B cell (primary cell): Measurements from ENCODE around the gene POMP. TPM values are rescaled to one million over a fixed set of nuclear protein-coding genes. Genes with fewer than 3 reads are reported as not detected.

Experiments used
- ATAC-seq: fragments of 200-7000 bp; cut with Tn5 transposase; one replicate; pipeline ENCODE4 v1.10.0; 2021; ENCODE audit warnings: low read depth, mild to moderate bottlenecking, moderate number of reproducible peaks, moderate library complexity
- CTCF ChIA-PET: fragments of 350-600 bp; sonication (Branson Sonifier 250); formaldehyde crosslinking; loops from one replicate; lab custom pipeline; 2021; ENCODE audit warnings: antibody characterized with exemption, inconsistent platforms; lab: Charles Lee
- POLR2A ChIA-PET: fragments of 350-600 bp; sonication (Branson Sonifier 250); formaldehyde crosslinking; loops from one replicate; lab custom pipeline; 2021; ENCODE audit warnings: antibody characterized with exemption; lab: Charles Lee
- DNase-seq: peaks from one replicate; pipeline ENCODE4 v3.0.0; 2013
- H2AFZ ChIP-seq: 2 replicates; pipeline ENCODE4 v1.6.1; 2012; ENCODE audit warnings: mild to moderate bottlenecking, low read depth, low read length; ENCODE audit not compliant: insufficient read depth, poor library complexity, severe bottlenecking
- H3K27ac ChIP-seq, 2 donors: 1 replicate in 1 of 2; 2 replicates in 1 of 2; pipeline ENCODE4 v1.5.1; 2012 to 2013; ENCODE audit warnings: low read length in 2 of 2, mild to moderate bottlenecking in 2 of 2, moderate library complexity in 1 of 2
- H3K27me3 ChIP-seq, 4 experiments: fragments of 200-600 bp in 1 of 4; sonication (generic) in 1 of 4; replicated peaks in 1 of 4; 1 replicate in 2 of 4; 2 replicates in 2 of 4; pipeline versions ENCODE4 v1.6.1 to v1.7.0; 2013 to 2016; ENCODE audit warnings: low read length in 3 of 4, mild to moderate bottlenecking in 2 of 4, mixed read lengths in 1 of 4, moderate library complexity in 1 of 4; ENCODE audit not compliant: insufficient read depth in 4 of 4, control insufficient read depth in 3 of 4; ENCODE audit errors: control extremely low read depth in 1 of 4
- H3K36me3 ChIP-seq, 2 experiments: replicated peaks in 1 of 2; 1 replicate in 1 of 2; 2 replicates in 1 of 2; pipeline versions ENCODE4 v1.6.1 to v1.7.1; 2013; ENCODE audit warnings: low read length in 1 of 2; ENCODE audit not compliant: insufficient read depth in 2 of 2, control insufficient read depth in 1 of 2; ENCODE audit errors: control extremely low read depth in 1 of 2, extremely low read depth in 1 of 2
- H3K4me1 ChIP-seq, 2 donors: fragments of 200-600 bp in 1 of 2; sonication (generic) in 1 of 2; 1 replicate in 1 of 2; 2 replicates in 1 of 2; pipeline versions ENCODE4 v1.5.1 to v1.6.1; 2013 to 2017; ENCODE audit warnings: low read length in 2 of 2; ENCODE audit not compliant: control insufficient read depth in 2 of 2, insufficient read depth in 2 of 2
- H3K4me2 ChIP-seq: replicated peaks from 2 replicates; pipeline ENCODE3; 2012; ENCODE audit warnings: mild to moderate bottlenecking, low read depth, low read length; ENCODE audit not compliant: poor library complexity, severe bottlenecking
- H3K4me3 ChIP-seq, 5 experiments: fragments of 200-600 bp in 1 of 5; sonication (generic) in 1 of 5; 1 replicate in 3 of 5; 2 replicates in 2 of 5; pipeline versions ENCODE4 v1.5.1 to v1.7.0; 2011 to 2016; ENCODE audit warnings: low read length in 4 of 5, mild to moderate bottlenecking in 4 of 5, low read depth in 2 of 5, control low read depth in 1 of 5, moderate library complexity in 1 of 5; ENCODE audit not compliant: insufficient read depth in 1 of 5; ENCODE audit errors: control extremely low read depth in 1 of 5, extremely low read depth in 1 of 5
- H3K79me2 ChIP-seq: fragments of 200-600 bp; sonication (generic); one replicate; pipeline ENCODE4 v1.6.0; 2016; ENCODE audit warnings: low read length; ENCODE audit not compliant: control insufficient read depth, insufficient read depth
- H3K9ac ChIP-seq: fragments of 200-600 bp; sonication (generic); 2 replicates; pipeline ENCODE4 v1.6.1; 2017; ENCODE audit warnings: mild to moderate bottlenecking, low read length, moderate library complexity
- H3K9me3 ChIP-seq, 3 donors: one replicate each; pipeline versions ENCODE4 v1.6.1 to v1.7.1; 2013; ENCODE audit warnings: low read length in 2 of 3; ENCODE audit not compliant: control insufficient read depth in 2 of 3, insufficient read depth in 1 of 3; ENCODE audit errors: control extremely low read depth in 1 of 3
- H4K20me1 ChIP-seq: 2 replicates; pipeline ENCODE4 v1.6.0; 2012; ENCODE audit warnings: mild to moderate bottlenecking, low read length; ENCODE audit not compliant: insufficient read depth, control insufficient read depth, poor library complexity, severe bottlenecking
- H3K27ac Mint-ChIP-seq: one replicate; pipeline ENCODE4 v1.8.0; 2021; ENCODE audit warnings: mixed read lengths
- H3K27me3 Mint-ChIP-seq: one replicate; pipeline ENCODE4 v1.8.0; 2021; ENCODE audit warnings: mixed read lengths
- H3K4me1 Mint-ChIP-seq: one replicate; pipeline ENCODE4 v1.8.0; 2021; ENCODE audit warnings: mixed read lengths
- H3K4me3 Mint-ChIP-seq: one replicate; pipeline ENCODE4 v1.8.0; 2021; ENCODE audit warnings: mixed read lengths
- H3K9me3 Mint-ChIP-seq: one replicate; pipeline ENCODE4 v1.8.0; 2022; ENCODE audit warnings: mixed read lengths; ENCODE audit not compliant: insufficient read depth
- EZH2 ChIP-seq: IDR thresholded peaks from 2 replicates; pipeline ENCODE4 v1.6.1; 2012; ENCODE audit warnings: borderline replicate concordance, low read depth, mild to moderate bottlenecking, moderate library complexity, low read length; ENCODE audit not compliant: insufficient read depth, poor library complexity, severe bottlenecking
- WGBS: methylation state at CpG from one replicate; pipeline ENCODE4 v1.1.5; 2013; ENCODE audit warnings: missing lambda C conversion rate; ENCODE audit not compliant: insufficient coverage; 5-methylcytosine and 5-hydroxymethylcytosine counted together
- intact Hi-C: fragments of 100-400 bp; cut with micrococcal nuclease; formaldehyde crosslinking; loops from one replicate; pipeline ENCODE4 v1.10.0; 2022
- polyA plus RNA-seq: library from polyadenylated mRNA; depleted of rRNA; stranded (reverse); fragments of >200 nt; gene quantifications from 2 replicates; pipeline ENCODE4 v1.2.3, GENCODE V29; 2012
- total RNA-seq, 2 donors: library from RNA; stranded (reverse); fragments of 120-200 nt in 1 of 2; gene quantifications; 1 replicate in 1 of 2; 2 replicates in 1 of 2; pipeline versions ENCODE4 v1.2.3 to v1.2.4, GENCODE V29; 2013 to 2022
- TF ChIP-seq, protein P1 (sequence below): fragments of 200-600 bp; IDR thresholded peaks from one replicate; pipeline ENCODE4 v1.8.0; 2022; ENCODE audit warnings: antibody characterized with exemption, mild to moderate bottlenecking

The POMP gene
- total and polyA plus RNA-seq, 2 donors (not counting 1 experiment from before 2014, with no cell fraction given) = 14.0 to 28.7 TPM

DNA sequence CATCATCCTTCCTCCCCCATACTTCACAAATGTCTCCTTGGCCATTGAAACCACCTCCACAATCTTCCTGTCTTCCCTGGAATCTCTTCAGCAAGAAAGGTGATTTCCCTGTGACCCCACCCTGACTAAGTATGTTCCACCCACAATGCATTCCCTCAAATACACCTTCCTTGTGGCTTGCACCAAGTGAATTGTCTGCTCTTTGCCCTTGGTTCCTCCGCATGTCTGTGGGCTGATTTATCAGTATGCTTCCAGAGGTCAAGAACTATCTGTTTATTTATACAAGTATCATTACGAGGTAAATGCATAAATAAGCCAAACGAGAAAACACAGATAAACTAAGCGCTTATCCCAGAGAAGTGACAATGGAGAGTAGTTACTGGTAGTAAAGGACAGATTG is 45.4 kb upstream of the POMP start:
- Histone ChIP-seq H3K4me1 (no peaks in the 10 kb centered on the region), H3K4me2 (no peak overlapping the region), H2AFZ (no peak overlapping the region), H3K27me3 (no peaks in the 10 kb centered on the region), H3K4me3 (no peak overlapping the region), H3K79me2 (no peaks in the 10 kb centered on the region), H4K20me1 (no peaks in the 10 kb centered on the region), H3K27ac (no peak overlapping the region), H3K9me3 (no peaks in the 10 kb centered on the region), H3K9ac (no peak overlapping the region), H3K36me3 (no peaks in the 10 kb centered on the region)
- Mint-ChIP-seq H3K4me1 (no peaks in the 10 kb centered on the region), H3K27me3 (peaks cover 3% of the 10 kb centered on the region), H3K4me3 (no peak overlapping the region), H3K9me3 (no peaks in the 10 kb centered on the region), H3K27ac (no peak overlapping the region)
- DNase-seq = no peak
- no peak for ATAC-seq
- POLR2A ChIA-PET = no interaction called here
- 100% methylated on average over 1 of the region's 4 CpGs for WGBS
- intact Hi-C loops = no loop called here
- TF ChIP-seq EZH2 = no peak
- TF ChIP-seq, protein P1, sequence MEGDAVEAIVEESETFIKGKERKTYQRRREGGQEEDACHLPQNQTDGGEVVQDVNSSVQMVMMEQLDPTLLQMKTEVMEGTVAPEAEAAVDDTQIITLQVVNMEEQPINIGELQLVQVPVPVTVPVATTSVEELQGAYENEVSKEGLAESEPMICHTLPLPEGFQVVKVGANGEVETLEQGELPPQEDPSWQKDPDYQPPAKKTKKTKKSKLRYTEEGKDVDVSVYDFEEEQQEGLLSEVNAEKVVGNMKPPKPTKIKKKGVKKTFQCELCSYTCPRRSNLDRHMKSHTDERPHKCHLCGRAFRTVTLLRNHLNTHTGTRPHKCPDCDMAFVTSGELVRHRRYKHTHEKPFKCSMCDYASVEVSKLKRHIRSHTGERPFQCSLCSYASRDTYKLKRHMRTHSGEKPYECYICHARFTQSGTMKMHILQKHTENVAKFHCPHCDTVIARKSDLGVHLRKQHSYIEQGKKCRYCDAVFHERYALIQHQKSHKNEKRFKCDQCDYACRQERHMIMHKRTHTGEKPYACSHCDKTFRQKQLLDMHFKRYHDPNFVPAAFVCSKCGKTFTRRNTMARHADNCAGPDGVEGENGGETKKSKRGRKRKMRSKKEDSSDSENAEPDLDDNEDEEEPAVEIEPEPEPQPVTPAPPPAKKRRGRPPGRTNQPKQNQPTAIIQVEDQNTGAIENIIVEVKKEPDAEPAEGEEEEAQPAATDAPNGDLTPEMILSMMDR = no peak
- CTCF ChIA-PET = no interaction called here

DNA sequence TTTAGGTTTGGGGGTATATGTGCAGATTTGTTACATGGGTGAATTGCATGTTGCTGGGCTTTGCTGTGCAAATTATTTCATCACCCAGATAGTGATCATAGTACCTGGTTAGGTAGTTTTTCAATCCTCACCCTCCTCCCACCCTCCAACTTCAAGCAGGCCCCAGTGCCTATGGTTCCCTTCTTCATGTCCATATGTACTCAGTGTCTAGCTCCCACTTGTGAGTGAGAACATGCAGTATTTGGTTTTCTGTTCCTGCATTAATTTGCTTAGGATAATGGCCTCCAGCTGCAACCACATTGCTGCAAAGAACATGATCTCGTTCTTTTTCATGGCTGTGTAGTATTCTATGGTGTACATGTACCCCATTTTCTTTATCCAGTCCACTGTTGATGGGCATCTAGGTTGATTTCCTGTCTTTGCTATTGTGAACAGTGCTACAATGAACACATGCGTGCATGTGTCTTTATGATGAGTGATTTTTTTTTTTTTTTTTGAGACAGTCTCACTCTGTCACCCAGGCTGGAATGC is 42.9 kb upstream of the POMP start:
- H3K9me3 ChIP-seq = no peaks in the 10 kb centered on the region
- ChIA-PET POLR2A (no interaction called here), CTCF (no interaction called here)
- no peak for TF ChIP-seq EZH2
- TF ChIP-seq, protein P1 = no peak
- no peaks in the 10 kb centered on the region for H3K4me1 ChIP-seq
- intact Hi-C loops = no loop called here
- ATAC-seq (no peak), DNase-seq (no peak)
- H3K36me3 ChIP-seq = no peaks in the 10 kb centered on the region
- no peak overlapping the region for H3K9ac ChIP-seq
- Mint-ChIP-seq H3K27ac (no peak overlapping the region), H3K9me3 (no peaks in the 10 kb centered on the region), H3K27me3 (peaks cover 7% of the 10 kb centered on the region), H3K4me3 (no peak overlapping the region), H3K4me1 (no peaks in the 10 kb centered on the region)
- no peaks in the 10 kb centered on the region for H3K27me3 ChIP-seq
- no CpG with 5 or more reads among the region's 2 CpGs for WGBS
- H3K79me2 ChIP-seq = no peaks in the 10 kb centered on the region
- no peak overlapping the region for H3K4me2 ChIP-seq
- no peak overlapping the region for H2AFZ ChIP-seq
- H3K4me3 ChIP-seq = no peak overlapping the region
- no peaks in the 10 kb centered on the region for H4K20me1 ChIP-seq
- no peak overlapping the region for H3K27ac ChIP-seq
